SK-N-SH (cell line): ENCODE measurements around the gene HSPB3.

Experiments used
- CTCF ChIP-seq: fragments of 200-600 bp; sonication (generic); IDR thresholded peaks from 2 replicates; pipeline ENCODE4 v1.6.1; 2017; ENCODE audit warnings: antibody characterized with exemption, mild to moderate bottlenecking, moderate library complexity
- EP300 ChIP-seq, 2 experiments: IDR thresholded peaks; 2 replicates each; pipeline versions ENCODE4 v1.4.0 to v1.6.1; 2012; ENCODE audit warnings: borderline replicate concordance in 1 of 2, low read depth in 1 of 2, low read length in 1 of 2
- EZH2phosphoT487 ChIP-seq: fragments of 200-600 bp; sonication (generic); IDR thresholded peaks from 2 replicates; pipeline ENCODE4 v1.6.1; 2017; ENCODE audit warnings: low read depth, mixed run types, mild to moderate bottlenecking, antibody characterized with exemption, moderate library complexity, borderline replicate concordance
- MXI1 ChIP-seq: IDR thresholded peaks from 2 replicates; pipeline ENCODE4 v1.6.1; 2012; ENCODE audit warnings: mild to moderate bottlenecking, low read depth, low read length, improper control_type of control experiment
- NRF1 ChIP-seq: IDR thresholded peaks from 2 replicates; pipeline ENCODE4 v1.6.1; 2012; ENCODE audit warnings: low read depth, mild to moderate bottlenecking, low read length
- POLR2AphosphoS5 ChIP-seq: IDR thresholded peaks from 2 replicates; pipeline ENCODE4 v1.6.1; 2012; ENCODE audit warnings: low read depth, low read length
- RAD21 ChIP-seq: IDR thresholded peaks from 2 replicates; pipeline ENCODE4 v1.6.1; 2012; ENCODE audit warnings: mild to moderate bottlenecking, low read length
- TAF1 ChIP-seq: IDR thresholded peaks from 2 replicates; pipeline ENCODE4 v1.6.1; 2012; ENCODE audit warnings: low read depth, mild to moderate bottlenecking, low read length, moderate library complexity, borderline replicate concordance
- TF ChIP-seq, protein P1 (sequence below): IDR thresholded peaks from 2 replicates; pipeline ENCODE4 v1.4.0; 2012; ENCODE audit warnings: low read depth

DNA sequence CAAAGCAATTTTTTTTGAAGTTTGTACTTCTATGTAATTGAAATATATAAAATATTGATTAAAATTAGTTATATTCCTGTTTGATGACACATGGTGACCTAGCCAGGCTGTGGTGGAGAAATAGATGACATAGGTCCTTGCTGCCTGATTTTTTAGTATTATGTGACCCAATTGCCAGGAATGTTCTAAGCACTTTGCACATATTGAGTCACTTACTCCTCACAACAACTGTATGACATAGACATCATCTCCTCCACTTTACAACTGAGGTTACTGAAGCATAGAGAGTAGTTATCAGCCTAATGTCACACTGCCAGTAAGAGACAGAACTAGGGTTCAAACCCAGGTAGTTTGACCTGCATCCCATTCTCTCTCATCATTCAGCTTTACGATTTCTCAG lies 35.8 kb downstream of the HSPB3 start:
- TF ChIP-seq EP300 (IDR thresholded peaks at IDR 0.05; ENCODE audit: borderline replicate concordance in 1 of 2, low read depth in 1 of 2, low read length in 1 of 2) = no peak
- TF ChIP-seq MXI1 = no peak
- no peak for TF ChIP-seq EZH2phosphoT487
- no peak for TF ChIP-seq POLR2AphosphoS5
- TF ChIP-seq CTCF = no peak
- TF ChIP-seq, protein P1, sequence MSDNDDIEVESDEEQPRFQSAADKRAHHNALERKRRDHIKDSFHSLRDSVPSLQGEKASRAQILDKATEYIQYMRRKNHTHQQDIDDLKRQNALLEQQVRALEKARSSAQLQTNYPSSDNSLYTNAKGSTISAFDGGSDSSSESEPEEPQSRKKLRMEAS = no peak
- no peak for TF ChIP-seq NRF1
- TF ChIP-seq RAD21 = no peak
- TF ChIP-seq TAF1 = no peak
